HEK293T (cell line): ENCODE measurements around the gene GARRE1.

Experiments used
- CTCF ChIA-PET: fragments of 350-600 bp; formaldehyde crosslinking; extraction: SDS; loops from one replicate; lab custom pipeline; 2021; ENCODE audit warnings: antibody characterized with exemption, inconsistent platforms; lab: Yijun Ruan, JAX
- POLR2A ChIA-PET: fragments of 350-600 bp; formaldehyde crosslinking; extraction: SDS; loops from one replicate; lab custom pipeline; 2020; ENCODE audit warnings: antibody characterized with exemption, inconsistent platforms; lab: Yijun Ruan, JAX
- DNase-seq: peaks from one replicate; pipeline ENCODE4 v3.0.0; 2012; ENCODE audit warnings: mixed read lengths; ENCODE audit errors: extremely low spot score
- ARNT ChIP-seq: fragments of 450-650 bp; IDR thresholded peaks from 2 replicates; pipeline ENCODE4 v1.6.1; 2017; ENCODE audit warnings: mild to moderate bottlenecking
- BHLHE40 ChIP-seq: fragments of 450-650 bp; IDR thresholded peaks from 2 replicates; pipeline ENCODE4 v1.6.1; 2016; ENCODE audit warnings: mild to moderate bottlenecking, moderate library complexity, borderline replicate concordance
- CTBP1 ChIP-seq: fragments of 450-650 bp; IDR thresholded peaks from 2 replicates; pipeline ENCODE4 v1.6.1; 2016; ENCODE audit warnings: borderline replicate concordance
- ELF4 ChIP-seq: fragments of 450-650 bp; IDR thresholded peaks from 2 replicates; pipeline ENCODE4 v1.6.1; 2017; ENCODE audit warnings: antibody characterized with exemption
- FOXA1 ChIP-seq: fragments of 450-650 bp; IDR thresholded peaks from 2 replicates; pipeline ENCODE4 v1.6.1; 2016; ENCODE audit warnings: mild to moderate bottlenecking
- FOXK2 ChIP-seq: fragments of 450-650 bp; IDR thresholded peaks from 2 replicates; pipeline ENCODE4 v1.6.1; 2016; ENCODE audit warnings: mild to moderate bottlenecking
- FOXM1 ChIP-seq: fragments of 450-650 bp; IDR thresholded peaks from 2 replicates; pipeline ENCODE4 v1.6.1; 2017; ENCODE audit warnings: mild to moderate bottlenecking, borderline replicate concordance
- HDGF ChIP-seq: fragments of 450-650 bp; IDR thresholded peaks from 2 replicates; pipeline ENCODE4 v1.6.1; 2017; ENCODE audit warnings: antibody characterized with exemption, borderline replicate concordance
- L3MBTL2 ChIP-seq: fragments of 450-650 bp; conservative IDR thresholded peaks from 2 replicates; pipeline ENCODE4 v1.6.1; 2016; ENCODE audit warnings: mild to moderate bottlenecking
- LEF1 ChIP-seq: fragments of 450-650 bp; IDR thresholded peaks from 2 replicates; pipeline ENCODE4 v1.6.1; 2017; ENCODE audit warnings: mild to moderate bottlenecking, borderline replicate concordance
- NFRKB ChIP-seq: fragments of 450-650 bp; IDR thresholded peaks from 2 replicates; pipeline ENCODE4 v1.6.1; 2016; ENCODE audit warnings: mild to moderate bottlenecking, moderate library complexity
- SP1 ChIP-seq: fragments of 450-650 bp; IDR thresholded peaks from 2 replicates; pipeline ENCODE4 v1.6.1; 2017
- SUZ12 ChIP-seq: fragments of 450-650 bp; IDR thresholded peaks from 2 replicates; pipeline ENCODE4 v1.6.1; 2016; ENCODE audit warnings: mild to moderate bottlenecking
- TARDBP ChIP-seq: fragments of 450-650 bp; IDR thresholded peaks from 2 replicates; pipeline ENCODE4 v1.6.1; 2016
- ZNF384 ChIP-seq: fragments of 450-650 bp; IDR thresholded peaks from 2 replicates; pipeline ENCODE4 v1.6.1; 2016
- TF ChIP-seq, protein P1 (sequence below): fragments of 450-650 bp; IDR thresholded peaks from 2 replicates; pipeline ENCODE4 v1.6.1; 2016

The GARRE1 gene

DNA sequence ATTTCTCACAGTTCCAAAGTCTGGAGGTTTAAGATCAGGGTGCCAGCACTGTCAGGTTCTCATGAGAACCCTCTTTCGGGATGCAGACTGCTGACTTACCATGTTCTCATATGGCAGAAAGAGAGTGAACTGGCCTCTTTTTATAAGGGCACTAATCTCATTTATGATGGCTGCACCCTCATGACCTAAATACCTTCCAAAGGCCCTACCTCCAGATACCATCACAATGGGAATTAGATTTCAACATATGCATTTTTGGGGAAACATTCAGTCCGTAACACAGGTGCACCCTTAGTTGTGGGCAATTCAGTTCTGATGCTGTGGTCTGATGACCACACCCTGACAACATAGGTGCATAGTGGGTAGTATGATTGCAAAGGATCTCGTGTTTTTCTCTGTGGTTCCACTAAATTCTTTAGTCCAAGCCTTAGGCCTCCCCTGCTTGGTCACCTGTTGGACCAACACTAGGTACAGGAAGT, 33.3 kb downstream of the GARRE1 start:
- no peak for DNase-seq
- CTCF ChIA-PET: no interaction called here
- TF ChIP-seq SUZ12 (no peak), ARNT (no peak)
- POLR2A ChIA-PET: no interaction called here

GRCh38 chr19:34288381-34288780, 34.0 kb downstream of the GARRE1 start:
- ChIA-PET CTCF (no interaction called here), POLR2A (no interaction called here)

GRCh38 chr19:34291235-34291634, 36.9 kb downstream of the GARRE1 start:
- ChIA-PET POLR2A (no interaction called here), CTCF (no interaction called here)
- DNase-seq: no peak
- TF ChIP-seq, protein P1, sequence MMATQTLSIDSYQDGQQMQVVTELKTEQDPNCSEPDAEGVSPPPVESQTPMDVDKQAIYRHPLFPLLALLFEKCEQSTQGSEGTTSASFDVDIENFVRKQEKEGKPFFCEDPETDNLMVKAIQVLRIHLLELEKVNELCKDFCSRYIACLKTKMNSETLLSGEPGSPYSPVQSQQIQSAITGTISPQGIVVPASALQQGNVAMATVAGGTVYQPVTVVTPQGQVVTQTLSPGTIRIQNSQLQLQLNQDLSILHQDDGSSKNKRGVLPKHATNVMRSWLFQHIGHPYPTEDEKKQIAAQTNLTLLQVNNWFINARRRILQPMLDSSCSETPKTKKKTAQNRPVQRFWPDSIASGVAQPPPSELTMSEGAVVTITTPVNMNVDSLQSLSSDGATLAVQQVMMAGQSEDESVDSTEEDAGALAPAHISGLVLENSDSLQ: no peak
- TF ChIP-seq TARDBP: no peak
- no peak for TF ChIP-seq SP1
- no peak for TF ChIP-seq BHLHE40
- no peak for TF ChIP-seq NFRKB
- TF ChIP-seq FOXA1: no peak
- TF ChIP-seq SUZ12: no peak
- no peak for TF ChIP-seq ELF4
- TF ChIP-seq ARNT: no peak
- no peak for TF ChIP-seq L3MBTL2
- no peak for TF ChIP-seq HDGF

More at GRCh38 chr19:34288381-34288780, 34.0 kb downstream of the GARRE1 start:
- TF ChIP-seq CTBP1: no peak
- TF ChIP-seq BHLHE40: no peak
- TF ChIP-seq FOXM1: no peak
- no peak for TF ChIP-seq SP1
- no peak for TF ChIP-seq TARDBP
- TF ChIP-seq ARNT: no peak
- TF ChIP-seq LEF1: no peak
- TF ChIP-seq L3MBTL2: no peak
- no peak for TF ChIP-seq HDGF
- no peak for TF ChIP-seq NFRKB
- TF ChIP-seq ZNF384: no peak
- TF ChIP-seq ELF4: no peak
- TF ChIP-seq, protein P1: no peak
- TF ChIP-seq FOXA1: no peak
- no peak for TF ChIP-seq SUZ12
- no peak for TF ChIP-seq FOXK2
- no peak for DNase-seq

DNA sequence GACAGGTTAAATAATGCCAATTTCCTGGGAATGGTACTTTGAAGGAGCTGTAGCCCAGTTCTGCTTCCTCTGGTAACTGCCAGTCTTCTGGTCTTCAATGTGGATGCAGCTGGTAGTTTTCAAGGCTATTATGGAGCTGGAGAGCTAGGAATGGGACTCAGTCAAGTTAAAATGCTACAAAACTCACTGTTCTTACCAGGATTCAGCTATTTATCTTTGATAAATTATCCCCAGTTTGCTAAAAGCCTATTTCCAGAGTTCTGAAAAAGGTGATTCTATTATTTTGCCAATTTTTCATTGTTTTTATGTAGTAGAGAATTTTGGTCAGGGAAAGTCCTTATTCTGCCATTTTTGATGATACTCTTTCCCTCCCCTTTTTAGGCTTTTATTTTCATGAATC, 40.7 kb downstream of the GARRE1 start:
- POLR2A ChIA-PET: no interaction called here
- no peak for DNase-seq
- CTCF ChIA-PET: interaction anchor here (0.7 kb wide), 1 partner anchor 9 kb away, joined by 3 read pairs; no protein-coding TSS in a partner anchor
- no peak for TF ChIP-seq LEF1
- no peak for TF ChIP-seq ELF4
- TF ChIP-seq CTBP1: no peak
- no peak for TF ChIP-seq FOXK2
- no peak for TF ChIP-seq TARDBP
- no peak for TF ChIP-seq SUZ12

- POLR2A ChIA-PET: no interaction called here
These were observed 44.7 kb downstream of the GARRE1 start for GRCh38 chr19:34298891-34299520.

GRCh38 chr19:34299576-34299975, 45.2 kb downstream of the GARRE1 start:
- no peak for TF ChIP-seq ARNT
- no peak for DNase-seq
- ChIA-PET POLR2A (no interaction called here), CTCF (no interaction called here)

More at GRCh38 chr19:34298891-34299520, 44.7 kb downstream of the GARRE1 start:
- no peak for DNase-seq
- CTCF ChIA-PET: no interaction called here
- TF ChIP-seq FOXA1 (no peak), ELF4 (no peak), LEF1 (no peak)

- ChIA-PET POLR2A (no interaction called here), CTCF (interaction anchor here (0.6 kb wide), 1 partner anchor 21 kb away, joined by 3 read pairs; no protein-coding TSS in a partner anchor)
- TF ChIP-seq ARNT: no peak
- no peak for TF ChIP-seq SUZ12
- no peak for TF ChIP-seq TARDBP
- TF ChIP-seq BHLHE40: no peak
- no peak for TF ChIP-seq CTBP1
- no peak for TF ChIP-seq FOXM1
- no peak for TF ChIP-seq LEF1
- TF ChIP-seq FOXA1: no peak
- TF ChIP-seq, protein P1: no peak
- no peak for TF ChIP-seq ELF4
- no peak for TF ChIP-seq FOXK2
- no peak for TF ChIP-seq NFRKB
- TF ChIP-seq L3MBTL2: no peak
- TF ChIP-seq SP1: no peak
- no peak for TF ChIP-seq ZNF384
- no peak for TF ChIP-seq HDGF
- no peak for DNase-seq
These were observed 46.0 kb downstream of the GARRE1 start for GRCh38 chr19:34300380-34300779.
